C4-2B (cell line): Measurements from ENCODE around the gene ANP32B.

ENCODE experiments used
- H3K27ac ChIP-seq: fragments of 450-650 bp; 2 replicates; pipeline ENCODE4 v1.5.1; 2017
- CTCF ChIP-seq: fragments of 450-650 bp; conservative IDR thresholded peaks from 2 replicates; pipeline ENCODE4 v1.5.1; 2017; ENCODE audit warnings: mild to moderate bottlenecking
- ZFX ChIP-seq: fragments of 450-650 bp; IDR thresholded peaks from 2 replicates; pipeline ENCODE4 v1.6.1; 2017

The ANP32B gene

GRCh38 chr9:98038958-98039357 lies 55.8 kb downstream of the ANP32B start:
- no peak overlapping the region for H3K27ac ChIP-seq
- TF ChIP-seq ZFX: no peak
- TF ChIP-seq CTCF: no peak

GRCh38 chr9:98039607-98040017 lies 56.5 kb downstream of the ANP32B start:
- H3K27ac ChIP-seq: no peak overlapping the region
- no peak for TF ChIP-seq CTCF
- TF ChIP-seq ZFX: no peak

GRCh38 chr9:98040212-98040611 lies 57.1 kb downstream of the ANP32B start:
- TF ChIP-seq CTCF: no peak
- no peak overlapping the region for H3K27ac ChIP-seq

GRCh38 chr9:98043915-98044314 lies 60.8 kb downstream of the ANP32B start:
- no peak for TF ChIP-seq ZFX
- no peak for TF ChIP-seq CTCF
- no peak overlapping the region; the same call in 1 of the 2 replicates for H3K27ac ChIP-seq

- H3K27ac ChIP-seq: peak overlapping the region; percentile 73
- TF ChIP-seq CTCF: no peak; the same call in 1 of the 2 replicates
- no peak for TF ChIP-seq ZFX
These were observed 62.4 kb downstream of the ANP32B start for GRCh38 chr9:98045234-98046179.

- TF ChIP-seq CTCF (no peak), ZFX (no peak)
- peak overlapping the region; percentile 39 for H3K27ac ChIP-seq
These were observed 63.0 kb downstream of the ANP32B start for GRCh38 chr9:98046180-98046543.

- TF ChIP-seq ZFX (no peak), CTCF (no peak)
- no peak overlapping the region for H3K27ac ChIP-seq
These were observed 63.9 kb downstream of the ANP32B start for GRCh38 chr9:98047002-98047401.
